ENCODE results near the gene SLC46A1. TPM values are rescaled to one million over a fixed set of nuclear protein-coding genes. Genes with fewer than 3 reads are reported as not detected.

SLC46A1 gene
- total and polyA plus RNA-seq, 2 experiments from 2014 or later: 3.3 to 12.5 TPM

- Histone ChIP-seq H3K27me3 (ENCODE audit: insufficient read depth) (peaks cover 22% of the 10 kb centered on the region), H3K4me2 (peak overlapping the region; percentile 73), H3K4me1 (ENCODE audit: insufficient read depth) (peaks cover 9% of the 10 kb centered on the region; the same call in 1 of the 2 replicates), H3F3A (replicated peaks; ENCODE audit: low read depth) (no peaks in the 10 kb centered on the region; the same call in 1 of the 2 replicates), H3K36me3 (ENCODE audit: insufficient read depth) (no peaks in the 10 kb centered on the region), H3K9me2 (ENCODE audit: insufficient read depth) (no peaks in the 10 kb centered on the region), H3K4me3 (peak overlapping the region; percentile 39), H3K79me2 (replicated peaks; ENCODE audit: insufficient read depth) (no peaks in the 10 kb centered on the region), H4K20me1 (replicated peaks; ENCODE audit: insufficient read depth) (peaks cover 14% of the 10 kb centered on the region; the same call in 1 of the 2 replicates), H2AFZ (peak overlapping the region; percentile 72), H3K27ac (ENCODE audit: low read depth) (0 out of 2 replicates have a peak overlapping the region, but pooled peaks have one; percentile 20)
- no peak for TF ChIP-seq JUNB (IDR thresholded peaks at IDR 0.05; ENCODE audit: unreplicated experiment)
- TF ChIP-seq CTCF (conservative IDR thresholded peaks at IDR 0.05; ENCODE audit: low read depth in 2 of 2): no peak
- no peak for TF ChIP-seq NANOG (IDR thresholded peaks at IDR 0.05; ENCODE audit: borderline replicate concordance)
- no peak for TF ChIP-seq CREB1 (CRISPR knock-in tag; IDR thresholded peaks at IDR 0.05; ENCODE audit: low read depth)
- no peak for TF ChIP-seq REST (IDR thresholded peaks at IDR 0.05; ENCODE audit: unreplicated experiment)
- TF ChIP-seq, protein P1, sequence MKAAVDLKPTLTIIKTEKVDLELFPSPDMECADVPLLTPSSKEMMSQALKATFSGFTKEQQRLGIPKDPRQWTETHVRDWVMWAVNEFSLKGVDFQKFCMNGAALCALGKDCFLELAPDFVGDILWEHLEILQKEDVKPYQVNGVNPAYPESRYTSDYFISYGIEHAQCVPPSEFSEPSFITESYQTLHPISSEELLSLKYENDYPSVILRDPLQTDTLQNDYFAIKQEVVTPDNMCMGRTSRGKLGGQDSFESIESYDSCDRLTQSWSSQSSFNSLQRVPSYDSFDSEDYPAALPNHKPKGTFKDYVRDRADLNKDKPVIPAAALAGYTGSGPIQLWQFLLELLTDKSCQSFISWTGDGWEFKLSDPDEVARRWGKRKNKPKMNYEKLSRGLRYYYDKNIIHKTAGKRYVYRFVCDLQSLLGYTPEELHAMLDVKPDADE (IDR thresholded peaks at IDR 0.05): no peak
- no peak for TF ChIP-seq EZH2 (IDR thresholded peaks at IDR 0.05; ENCODE audit: low read depth, unreplicated experiment)
- TF ChIP-seq POLR2AphosphoS5 (IDR thresholded peaks at IDR 0.05; ENCODE audit: low read depth): no peak
- no peak for TF ChIP-seq STAT1 (IDR thresholded peaks at IDR 0.05; ENCODE audit: unreplicated experiment)
- TF ChIP-seq EZH2phosphoT487 (IDR thresholded peaks at IDR 0.05; ENCODE audit: unreplicated experiment): no peak
- TF ChIP-seq ZNF462 (CRISPR knock-in tag; IDR thresholded peaks at IDR 0.05): no peak
- peak overlapping the region; percentile 69 for H3K4me3 Mint-ChIP-seq
- H3K36me3 Mint-ChIP-seq (ENCODE audit: low read depth): no peaks in the 10 kb centered on the region
- peak overlapping the region; percentile 67; the same call in 1 of the 2 replicates for H3K27ac Mint-ChIP-seq
- no peaks in the 10 kb centered on the region for H3K9me3 Mint-ChIP-seq
- peaks cover 21% of the 10 kb centered on the region for H3K4me1 Mint-ChIP-seq
- DNase-seq (ENCODE audit: low spot score): no peak
- ATAC-seq: no peak
- peaks cover 37% of the 10 kb centered on the region for H3K27me3 Mint-ChIP-seq (ENCODE audit: insufficient read depth, low read depth, poor library complexity)
Measured at GRCh38 chr17:28370744-28371103, 35.3 kb downstream of the SLC46A1 start.

Data from GM23338 (cell line).